Measurements from ENCODE around the gene SUMO3.
"Not testable (repeated sequence)": the region's sequence is repeated elsewhere in the genome, so short reads cannot be mapped to it uniquely, and the experiment has no call there.

The SUMO3 gene

GRCh38 chr21:44846485-44847260 is 28.8 kb upstream of the SUMO3 start:
- DNase-seq = no peak

- DNase-seq = no peak
These were observed 28.3 kb upstream of the SUMO3 start for GRCh38 chr21:44846224-44846484.

GRCh38 chr21:44845418-44846223 is 27.8 kb upstream of the SUMO3 start:
- peak; percentile 56 for DNase-seq

- no peak for DNase-seq
These were observed 26.4 kb upstream of the SUMO3 start for GRCh38 chr21:44844256-44844655.

GRCh38 chr21:44842721-44843445 is 25.0 kb upstream of the SUMO3 start:
- DNase-seq = no peak

- no peak for DNase-seq
These were observed 24.2 kb upstream of the SUMO3 start for GRCh38 chr21:44842087-44842486.

- DNase-seq = no peak
These were observed 22.9 kb upstream of the SUMO3 start for GRCh38 chr21:44840771-44841170.

- DNase-seq = no peak
These were observed 21.1 kb upstream of the SUMO3 start for GRCh38 chr21:44838951-44839350.

- no peak for DNase-seq
These were observed 20.4 kb upstream of the SUMO3 start for GRCh38 chr21:44838039-44838895.

- DNase-seq = no peak
These were observed 19.7 kb upstream of the SUMO3 start for GRCh38 chr21:44837537-44837936.

GRCh38 chr21:44836666-44837471 is 19.0 kb upstream of the SUMO3 start:
- DNase-seq = peak; percentile 31

GRCh38 chr21:44836349-44836665 is 18.4 kb upstream of the SUMO3 start:
- no peak for DNase-seq

GRCh38 chr21:44835647-44835973 is 17.7 kb upstream of the SUMO3 start:
- no peak for DNase-seq

GRCh38 chr21:44834951-44835646 is 17.2 kb upstream of the SUMO3 start:
- DNase-seq = no peak

GRCh38 chr21:44834231-44834950 is 16.5 kb upstream of the SUMO3 start:
- no peak for DNase-seq

GRCh38 chr21:44833663-44834062 is 15.8 kb upstream of the SUMO3 start:
- no peak for DNase-seq

GRCh38 chr21:44832516-44833255 is 14.8 kb upstream of the SUMO3 start:
- DNase-seq = not testable (repeated sequence)

- DNase-seq = no peak
These were observed 13.5 kb upstream of the SUMO3 start for GRCh38 chr21:44831227-44831860.

GRCh38 chr21:44829507-44830092 is 11.7 kb upstream of the SUMO3 start:
- DNase-seq = no peak

All from fibroblast of skin of scalp (primary cell).